Activated T-cell treated with anti-CD3 and anti-CD28 coated beads, Interleukin-2, amount 50 U/mL, for 24 hours (primary cell): ENCODE data around the gene LHPP.

Experiments
- DNase-seq: peaks from one replicate; pipeline ENCODE4 v3.0.0-alpha.2; 2020
- H3K27ac Mint-ChIP-seq: 2 replicates; pipeline ENCODE4 v1.8.0; 2020; ENCODE audit warnings: mild to moderate bottlenecking, mixed read lengths
- H3K27me3 Mint-ChIP-seq: 2 replicates; pipeline ENCODE4 v1.8.0; 2020; ENCODE audit warnings: mixed read lengths
- H3K36me3 Mint-ChIP-seq: 2 replicates; pipeline ENCODE4 v1.8.0; 2020; ENCODE audit warnings: low read depth, mixed read lengths
- H3K4me1 Mint-ChIP-seq: 2 replicates; pipeline ENCODE4 v1.8.0; 2020; ENCODE audit warnings: low read depth, mixed read lengths
- H3K4me3 Mint-ChIP-seq: 2 replicates; pipeline ENCODE4 v1.8.0; 2020; ENCODE audit warnings: mild to moderate bottlenecking, moderate library complexity, mixed read lengths
- H3K9me3 Mint-ChIP-seq: 2 replicates; pipeline ENCODE4 v1.8.0; 2020; ENCODE audit warnings: mixed read lengths

LHPP gene

GRCh38 chr10:124560377-124561105 lies 98.9 kb downstream of the LHPP start:
- Mint-ChIP-seq H3K4me1 (no peaks in the 10 kb centered on the region), H3K27ac (no peak overlapping the region), H3K36me3 (no peaks in the 10 kb centered on the region), H3K9me3 (no peaks in the 10 kb centered on the region), H3K27me3 (no peaks in the 10 kb centered on the region), H3K4me3 (no peak overlapping the region)
- no peak for DNase-seq

DNA sequence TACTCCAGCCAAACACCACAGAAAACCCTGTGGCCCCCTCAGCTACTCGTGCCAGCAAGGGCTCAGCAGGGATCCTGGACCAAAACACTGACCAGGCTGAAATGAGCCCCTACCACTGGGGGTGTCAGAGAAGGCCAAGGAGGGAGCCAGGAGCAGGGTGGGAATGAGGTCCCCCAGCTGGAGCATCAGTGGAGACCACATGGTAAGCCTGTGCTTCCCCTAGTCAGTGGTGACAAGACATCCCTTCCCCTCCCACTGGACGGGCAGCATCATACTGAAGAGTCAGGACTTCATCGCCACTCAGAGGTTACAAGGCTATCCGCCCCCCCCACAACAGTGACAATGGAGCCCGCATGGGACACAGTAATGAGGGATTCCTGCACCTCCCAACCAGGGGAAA lies 99.6 kb downstream of the LHPP start:
- H3K27me3 Mint-ChIP-seq, result no peaks in the 10 kb centered on the region
- H3K27ac Mint-ChIP-seq, result no peak overlapping the region
- no peak overlapping the region for H3K4me3 Mint-ChIP-seq
- DNase-seq, result no peak
- H3K36me3 Mint-ChIP-seq, result no peaks in the 10 kb centered on the region
- no peaks in the 10 kb centered on the region for H3K4me1 Mint-ChIP-seq
- H3K9me3 Mint-ChIP-seq, result no peaks in the 10 kb centered on the region

- no peak overlapping the region for H3K4me3 Mint-ChIP-seq
- no peak for DNase-seq
- H3K36me3 Mint-ChIP-seq, result no peaks in the 10 kb centered on the region
- no peaks in the 10 kb centered on the region for H3K4me1 Mint-ChIP-seq
- no peak overlapping the region for H3K27ac Mint-ChIP-seq
- no peaks in the 10 kb centered on the region for H3K9me3 Mint-ChIP-seq
- H3K27me3 Mint-ChIP-seq, result no peaks in the 10 kb centered on the region
These were observed 100.9 kb downstream of the LHPP start for GRCh38 chr10:124562425-124563060.

DNA sequence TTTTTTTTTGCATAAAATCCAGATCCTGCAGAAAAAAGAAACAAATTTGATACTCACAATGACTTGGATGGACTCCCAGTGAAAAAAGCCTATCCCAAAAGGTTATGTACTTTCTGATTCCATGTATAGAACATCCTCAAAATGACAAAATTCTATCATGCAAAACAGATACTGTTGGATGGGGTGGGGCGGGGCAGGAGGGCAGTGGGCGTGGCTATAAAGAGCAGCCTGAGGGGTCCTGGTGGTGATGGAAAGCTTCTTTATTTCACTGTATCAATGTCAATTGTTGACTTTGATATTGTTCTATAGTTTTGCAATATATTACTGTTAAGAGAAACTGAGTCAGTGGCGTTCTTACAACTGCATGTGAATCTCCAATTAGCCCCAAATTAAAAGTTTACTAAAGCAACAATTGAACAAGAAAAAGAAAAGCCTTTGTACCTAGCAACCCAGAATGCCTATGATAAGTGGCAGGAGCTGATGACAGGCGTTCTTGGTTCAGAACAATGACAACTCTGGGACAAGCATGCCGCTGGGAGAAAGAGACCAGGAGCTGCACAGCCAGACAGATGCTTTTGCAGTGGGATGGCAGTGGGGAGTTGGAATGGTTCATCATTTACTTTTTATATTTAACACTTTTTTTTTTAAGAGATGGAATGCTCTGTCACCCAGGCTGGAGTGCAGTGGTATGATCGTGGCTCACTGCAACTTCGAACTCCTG lies 101.9 kb downstream of the LHPP start:
- Mint-ChIP-seq H3K36me3 (no peaks in the 10 kb centered on the region), H3K27me3 (no peaks in the 10 kb centered on the region), H3K4me3 (no peak overlapping the region), H3K4me1 (no peaks in the 10 kb centered on the region), H3K27ac (no peak overlapping the region), H3K9me3 (no peaks in the 10 kb centered on the region)
- no peak for DNase-seq

GRCh38 chr10:124564881-124565280 lies 103.3 kb downstream of the LHPP start:
- Mint-ChIP-seq H3K27me3 (no peaks in the 10 kb centered on the region), H3K4me3 (no peak overlapping the region), H3K27ac (no peak overlapping the region), H3K4me1 (no peaks in the 10 kb centered on the region), H3K9me3 (no peaks in the 10 kb centered on the region), H3K36me3 (no peaks in the 10 kb centered on the region)
- DNase-seq, result no peak

DNA sequence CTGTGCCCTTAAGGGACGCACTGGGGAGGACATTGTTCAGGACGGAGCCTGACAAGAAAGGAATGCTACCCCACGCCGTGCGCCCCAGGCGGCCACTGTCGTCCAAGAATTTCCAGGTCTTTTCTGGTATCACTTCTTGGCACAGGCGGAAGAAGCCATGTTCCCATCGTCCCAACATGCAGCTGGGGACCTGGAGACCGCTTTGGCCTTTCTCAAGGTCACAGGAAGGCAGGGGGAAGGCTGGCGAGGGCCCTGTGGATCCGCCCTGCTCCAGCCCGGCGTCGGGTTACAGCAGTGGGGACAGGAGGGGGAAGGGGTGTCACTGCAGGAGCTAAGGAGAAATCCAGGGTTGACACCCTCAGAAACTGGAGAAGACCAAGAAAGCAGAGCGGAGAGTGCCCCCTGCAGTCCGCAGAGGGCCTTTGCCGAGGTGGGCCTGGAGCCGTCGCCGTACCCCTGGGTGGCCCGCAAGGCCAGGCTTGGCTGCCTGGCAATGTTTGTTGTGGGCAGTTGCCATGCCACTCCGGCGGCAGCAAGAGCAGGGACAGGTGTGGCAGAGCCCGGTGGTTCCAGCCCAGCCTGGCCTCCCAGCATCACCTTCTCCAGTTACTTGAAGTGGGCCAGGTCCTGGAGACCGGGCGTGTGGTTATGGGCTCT lies 104.1 kb downstream of the LHPP start:
- no peaks in the 10 kb centered on the region for H3K9me3 Mint-ChIP-seq
- DNase-seq, result no peak
- no peaks in the 10 kb centered on the region for H3K36me3 Mint-ChIP-seq
- no peak overlapping the region for H3K4me3 Mint-ChIP-seq
- no peaks in the 10 kb centered on the region for H3K27me3 Mint-ChIP-seq
- no peaks in the 10 kb centered on the region for H3K4me1 Mint-ChIP-seq
- no peak overlapping the region for H3K27ac Mint-ChIP-seq

GRCh38 chr10:124566222-124566888 lies 104.7 kb downstream of the LHPP start:
- no peak for DNase-seq
- Mint-ChIP-seq H3K4me1 (no peaks in the 10 kb centered on the region), H3K27me3 (no peaks in the 10 kb centered on the region), H3K27ac (no peak overlapping the region), H3K4me3 (no peak overlapping the region), H3K9me3 (no peaks in the 10 kb centered on the region), H3K36me3 (no peaks in the 10 kb centered on the region)

DNA sequence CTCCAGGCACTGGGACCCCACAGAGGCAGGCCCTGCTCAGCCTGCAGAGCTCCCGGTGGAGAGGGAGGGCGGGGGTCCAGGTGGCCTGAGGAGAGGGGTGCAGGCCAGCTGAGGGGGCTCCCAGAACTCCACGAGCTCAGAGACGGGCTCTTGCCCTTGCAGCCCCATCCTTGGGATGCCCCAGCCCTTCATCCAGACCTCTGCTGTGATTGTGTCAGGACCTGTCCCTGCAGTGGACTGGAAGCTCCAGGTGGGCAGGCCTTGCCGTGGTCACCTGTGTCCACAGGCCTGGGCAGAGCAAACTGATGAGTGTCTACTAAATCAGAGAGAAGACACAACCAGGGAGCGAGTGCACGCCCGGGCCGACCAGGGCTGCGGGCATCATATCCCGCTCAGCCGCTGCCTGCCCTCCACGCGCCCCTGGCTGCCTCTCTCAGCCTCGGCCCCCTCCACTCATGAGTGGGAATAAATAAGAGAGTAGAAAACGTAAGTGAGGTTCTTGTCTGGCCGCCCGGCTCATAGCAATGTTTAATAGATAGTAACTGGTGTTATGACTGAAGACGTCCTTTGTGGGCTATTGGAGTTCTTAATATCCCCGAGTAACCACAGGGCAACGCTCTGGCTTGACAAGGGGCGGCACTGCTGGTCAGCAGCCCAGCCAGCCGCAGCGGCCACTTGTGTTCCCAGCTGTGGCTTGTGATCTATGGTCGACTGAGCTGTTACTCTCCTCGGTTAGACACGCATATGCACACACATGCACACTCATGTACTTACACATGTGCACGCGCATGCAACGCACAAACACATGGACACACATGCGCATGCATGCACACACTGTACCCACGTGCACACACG lies 105.6 kb downstream of the LHPP start:
- no peaks in the 10 kb centered on the region for H3K4me1 Mint-ChIP-seq
- H3K27me3 Mint-ChIP-seq, result no peaks in the 10 kb centered on the region
- DNase-seq, result no peak
- H3K36me3 Mint-ChIP-seq, result no peaks in the 10 kb centered on the region
- no peak overlapping the region for H3K4me3 Mint-ChIP-seq
- no peak overlapping the region for H3K27ac Mint-ChIP-seq
- H3K9me3 Mint-ChIP-seq, result no peaks in the 10 kb centered on the region

- H3K27me3 Mint-ChIP-seq, result no peaks in the 10 kb centered on the region
- no peak overlapping the region for H3K4me3 Mint-ChIP-seq
- H3K27ac Mint-ChIP-seq, result no peak overlapping the region
- H3K36me3 Mint-ChIP-seq, result no peaks in the 10 kb centered on the region
- DNase-seq, result no peak
- no peaks in the 10 kb centered on the region for H3K9me3 Mint-ChIP-seq
- H3K4me1 Mint-ChIP-seq, result no peaks in the 10 kb centered on the region
These were observed 106.7 kb downstream of the LHPP start for GRCh38 chr10:124568339-124568738.

DNA sequence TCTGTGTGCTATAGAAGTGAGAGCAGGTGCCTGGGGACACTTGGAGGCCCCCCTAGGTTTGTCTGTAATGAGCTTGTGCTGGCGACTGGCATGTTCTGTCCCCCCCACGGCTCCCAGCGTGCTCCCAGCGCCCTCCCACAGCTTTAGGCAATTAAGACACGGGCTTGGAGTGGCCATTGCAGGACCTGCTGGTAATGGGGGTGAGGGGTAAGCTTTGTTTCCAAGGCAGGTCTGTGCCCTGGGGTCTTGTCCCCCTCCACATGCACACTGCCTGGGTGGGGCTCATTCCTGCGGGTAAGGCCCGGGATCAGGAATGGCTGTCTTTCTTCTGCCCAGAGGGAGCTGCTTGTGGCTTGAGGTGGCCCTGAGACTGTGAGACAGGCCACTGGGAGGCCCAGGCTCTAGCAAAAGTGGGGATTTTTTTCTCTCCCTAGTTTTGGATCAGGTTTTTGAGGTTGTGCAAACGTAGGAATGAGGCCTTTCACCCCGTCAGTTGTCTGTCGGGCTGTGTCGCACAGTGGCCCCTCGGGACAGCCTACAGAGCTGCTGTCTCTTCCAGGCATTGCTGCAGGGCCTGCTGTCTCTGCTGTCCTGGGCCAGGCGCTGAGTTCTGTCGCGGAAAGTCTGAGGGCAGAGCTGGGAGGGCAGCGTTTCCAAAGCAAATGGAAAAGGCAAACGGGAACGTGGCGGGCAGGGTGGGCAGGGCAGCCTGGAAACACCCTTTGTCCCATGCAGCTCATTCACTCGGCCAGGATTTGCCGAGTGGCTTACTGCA lies 107.4 kb downstream of the LHPP start:
- no peaks in the 10 kb centered on the region for H3K27me3 Mint-ChIP-seq
- H3K4me1 Mint-ChIP-seq, result no peaks in the 10 kb centered on the region
- H3K36me3 Mint-ChIP-seq, result no peaks in the 10 kb centered on the region
- H3K4me3 Mint-ChIP-seq, result no peak overlapping the region
- H3K9me3 Mint-ChIP-seq, result no peaks in the 10 kb centered on the region
- DNase-seq, result no peak
- H3K27ac Mint-ChIP-seq, result no peak overlapping the region

- no peaks in the 10 kb centered on the region for H3K27me3 Mint-ChIP-seq
- H3K4me3 Mint-ChIP-seq, result no peak overlapping the region
- no peaks in the 10 kb centered on the region for H3K4me1 Mint-ChIP-seq
- no peaks in the 10 kb centered on the region for H3K36me3 Mint-ChIP-seq
- no peak for DNase-seq
- no peak overlapping the region for H3K27ac Mint-ChIP-seq
- no peaks in the 10 kb centered on the region for H3K9me3 Mint-ChIP-seq
These were observed 108.2 kb downstream of the LHPP start for GRCh38 chr10:124569623-124570470.

DNA sequence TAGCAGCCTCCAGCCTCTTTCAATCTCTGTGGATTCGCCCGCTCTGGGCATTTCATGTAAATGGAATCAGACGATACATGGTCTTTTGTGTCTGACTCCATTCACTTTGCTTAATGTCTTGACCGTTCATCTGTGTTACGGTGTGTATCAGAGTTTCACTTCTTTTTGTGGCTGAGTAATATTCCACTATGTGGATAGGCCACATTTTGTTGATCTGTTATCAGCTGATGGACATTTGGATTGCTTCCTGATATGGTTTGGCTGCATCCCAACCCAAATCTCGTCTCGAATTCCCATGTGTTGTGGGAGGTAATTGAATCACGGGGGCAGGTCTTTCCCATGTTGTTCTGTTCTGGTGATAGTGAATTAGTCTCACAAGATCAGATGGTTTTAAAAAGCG lies 109.0 kb downstream of the LHPP start:
- no peak for DNase-seq
- no peaks in the 10 kb centered on the region for H3K27me3 Mint-ChIP-seq
- H3K9me3 Mint-ChIP-seq, result no peaks in the 10 kb centered on the region
- no peaks in the 10 kb centered on the region for H3K36me3 Mint-ChIP-seq
- H3K27ac Mint-ChIP-seq, result no peak overlapping the region
- no peak overlapping the region for H3K4me3 Mint-ChIP-seq
- no peaks in the 10 kb centered on the region for H3K4me1 Mint-ChIP-seq
